GM23338 (cell line): ENCODE measurements around the gene WFDC8. TPM values are rescaled to one million over a fixed set of nuclear protein-coding genes. Genes with fewer than 3 reads are reported as not detected.

Experiments
- ATAC-seq: fragments of 200-7000 bp; cut with Tn5 transposase; 3 replicates; pipeline ENCODE4 v1.9.1; 2020
- DNase-seq: peaks from one replicate; pipeline ENCODE4 v3.0.0-alpha.2; 2015; ENCODE audit warnings: low spot score
- H2AFZ ChIP-seq: fragments of 200-600 bp; sonication (generic); 2 replicates; pipeline ENCODE4 v1.8.0; 2016; ENCODE audit warnings: antibody characterized with exemption, mild to moderate bottlenecking, moderate library complexity
- H3F3A ChIP-seq: fragments of 200-600 bp; sonication (generic); replicated peaks from 2 replicates; pipeline ENCODE4 v1.8.0; 2017; ENCODE audit warnings: antibody characterized with exemption, mixed run types, low read depth
- H3K27ac ChIP-seq: fragments of 200-600 bp; sonication (generic); 2 replicates; pipeline ENCODE4 v1.6.1; 2016; ENCODE audit warnings: low read depth
- H3K27me3 ChIP-seq: fragments of 200-600 bp; sonication (generic); 2 replicates; pipeline ENCODE4 v1.8.0; 2016; ENCODE audit warnings: mild to moderate bottlenecking, mixed run types, moderate library complexity; ENCODE audit not compliant: insufficient read depth
- H3K36me3 ChIP-seq: fragments of 200-600 bp; sonication (generic); 2 replicates; pipeline ENCODE4 v1.8.0; 2016; ENCODE audit warnings: mild to moderate bottlenecking; ENCODE audit not compliant: insufficient read depth
- H3K4me1 ChIP-seq: fragments of 200-600 bp; sonication (generic); 2 replicates; pipeline ENCODE4 v1.8.0; 2016; ENCODE audit warnings: mild to moderate bottlenecking, moderate library complexity; ENCODE audit not compliant: insufficient read depth
- H3K4me2 ChIP-seq: fragments of 200-600 bp; sonication (generic); 2 replicates; pipeline ENCODE4 v1.7.1; 2017; ENCODE audit warnings: mixed run types
- H3K4me3 ChIP-seq: fragments of 200-600 bp; sonication (generic); 2 replicates; pipeline ENCODE4 v1.6.1; 2016; ENCODE audit warnings: mixed run types
- H3K79me2 ChIP-seq: fragments of 200-600 bp; sonication (generic); replicated peaks from 2 replicates; pipeline ENCODE4 v1.8.0; 2017; ENCODE audit warnings: mild to moderate bottlenecking; ENCODE audit not compliant: insufficient read depth
- H3K9me2 ChIP-seq: fragments of 200-600 bp; sonication (generic); 2 replicates; pipeline ENCODE4 v1.8.0; 2017; ENCODE audit not compliant: insufficient read depth
- H4K20me1 ChIP-seq: fragments of 200-600 bp; sonication (generic); replicated peaks from 2 replicates; pipeline ENCODE4 v1.8.0; 2017; ENCODE audit warnings: mild to moderate bottlenecking; ENCODE audit not compliant: insufficient read depth
- H3K27ac Mint-ChIP-seq: 2 replicates; pipeline ENCODE4 v1.8.0; 2020; ENCODE audit warnings: inconsistent platforms, mild to moderate bottlenecking, moderate library complexity, mixed read lengths
- H3K27me3 Mint-ChIP-seq: 3 replicates; pipeline ENCODE4 v1.8.0; 2022; ENCODE audit warnings: low read depth, mild to moderate bottlenecking, moderate library complexity, mixed read lengths, inconsistent platforms; ENCODE audit not compliant: insufficient read depth, poor library complexity
- H3K36me3 Mint-ChIP-seq: 3 replicates; pipeline ENCODE4 v1.8.0; 2021; ENCODE audit warnings: low read depth, mild to moderate bottlenecking, inconsistent platforms, moderate library complexity, mixed read lengths
- H3K4me1 Mint-ChIP-seq: 3 replicates; pipeline ENCODE4 v1.8.0; 2020; ENCODE audit warnings: mild to moderate bottlenecking, inconsistent platforms, mixed read lengths
- H3K4me3 Mint-ChIP-seq: 3 replicates; pipeline ENCODE4 v1.8.0; 2021; ENCODE audit warnings: moderate library complexity, mild to moderate bottlenecking, inconsistent platforms, mixed read lengths
- H3K9me3 Mint-ChIP-seq: 3 replicates; pipeline ENCODE4 v1.8.0; 2020; ENCODE audit warnings: moderate library complexity, mild to moderate bottlenecking, inconsistent platforms, mixed read lengths
- CTCF ChIP-seq, 2 experiments: fragments of 200-600 bp in 1 of 2; sonication (generic) in 1 of 2; conservative IDR thresholded peaks; 2 replicates each; pipeline versions ENCODE4 v1.5.1 to v1.6.1; 2016 to 2017; ENCODE audit warnings: antibody characterized with exemption in 2 of 2, low read depth in 2 of 2, mild to moderate bottlenecking in 2 of 2, moderate library complexity in 1 of 2
- ETS1 ChIP-seq: IDR thresholded peaks from 2 replicates; pipeline ENCODE4 v1.6.1; 2016; ENCODE audit warnings: antibody characterized with exemption
- POLR2AphosphoS5 ChIP-seq: IDR thresholded peaks from 2 replicates; pipeline ENCODE4 v1.6.1; 2016; ENCODE audit warnings: antibody characterized with exemption, low read depth
- REST ChIP-seq: IDR thresholded peaks from one replicate; pipeline ENCODE4 v1.6.1; 2018; ENCODE audit warnings: antibody characterized with exemption; ENCODE audit not compliant: unreplicated experiment
- STAT1 ChIP-seq: IDR thresholded peaks from one replicate; pipeline ENCODE4 v1.6.1; 2016; ENCODE audit warnings: antibody characterized with exemption; ENCODE audit not compliant: unreplicated experiment
- ZNF331 ChIP-seq: fragments of 250-450 bp; sonication (Bioruptor Pico); IDR thresholded peaks from 2 replicates; pipeline ENCODE4 v1.5.0; 2020; ENCODE audit warnings: low read depth, mild to moderate bottlenecking, moderate library complexity
- polyA plus RNA-seq: library from polyadenylated mRNA; unstranded; fragments of >200 nt; fragmentation: Nextera tagmentation; extraction: Ambion mirVana; gene quantifications from 2 replicates; pipeline ENCODE4 v1.2.1, GENCODE V29; 2016
- total RNA-seq: library from RNA; depleted of rRNA; stranded (reverse); fragments of >200 nt; shearing (Covaris generic); gene quantifications from 2 replicates; pipeline ENCODE4 v1.2.3, GENCODE V29; 2014

Gene WFDC8
- total and polyA plus RNA-seq, 2 experiments from 2014 or later, result 0.23 TPM; not detected in 1

- H3K27me3 Mint-ChIP-seq, result no peaks in the 10 kb centered on the region
- H2AFZ ChIP-seq, result no peak within 1 kb of the TSS
- no peak within 1 kb of the TSS for H3K27ac Mint-ChIP-seq
- H3K36me3 ChIP-seq, result no peaks in the 10 kb centered on the region
- no peak within 1 kb of the TSS for H3K27ac ChIP-seq
- no peaks in the 10 kb centered on the region for H3F3A ChIP-seq
- ATAC-seq (no peak), DNase-seq (no peak)
- no peaks in the 10 kb centered on the region for H3K27me3 ChIP-seq
- H3K4me2 ChIP-seq, result no peak within 1 kb of the TSS
- H4K20me1 ChIP-seq, result no peaks in the 10 kb centered on the region
- no peaks in the 10 kb centered on the region; the same call in 2 of the 3 replicates for H3K4me1 Mint-ChIP-seq
- H3K4me3 Mint-ChIP-seq, result no peak within 1 kb of the TSS
- no peak within 1 kb of the TSS for H3K4me3 ChIP-seq
- no peaks in the 10 kb centered on the region for H3K79me2 ChIP-seq
- no peaks in the 10 kb centered on the region for H3K9me3 Mint-ChIP-seq
- TF ChIP-seq ETS1, result no peak
- no peak for TF ChIP-seq CTCF (conservative IDR thresholded peaks at IDR 0.05; ENCODE audit: low read depth in 2 of 2)
- TF ChIP-seq REST, result no peak
- TF ChIP-seq POLR2AphosphoS5, result no peak
- no peak for TF ChIP-seq STAT1
- no peaks in the 10 kb centered on the region for H3K36me3 Mint-ChIP-seq
- H3K9me2 ChIP-seq, result peaks cover 6% of the 10 kb centered on the region; the same call in 1 of the 2 replicates
- no peaks in the 10 kb centered on the region for H3K4me1 ChIP-seq
These were observed 39.7 kb downstream of the WFDC8 start, which contains the start of gene WFDC6 for GRCh38 chr20:45539382-45539781. TSS of gene WFDC6 (minus strand) at chr20:45539482. CDS start at chr20:45539407, 75 bp downstream.

- no peaks in the 10 kb centered on the region for H3K4me1 ChIP-seq
- no peak overlapping the region for H3K4me2 ChIP-seq
- DNase-seq, result peak; percentile 72
- no peaks in the 10 kb centered on the region for H3K9me3 Mint-ChIP-seq
- H3K4me3 Mint-ChIP-seq, result no peak overlapping the region
- no peak overlapping the region for H3K27ac ChIP-seq
- H3K27me3 Mint-ChIP-seq, result no peaks in the 10 kb centered on the region
- no peak overlapping the region for H2AFZ ChIP-seq
- H3K27me3 ChIP-seq, result no peaks in the 10 kb centered on the region
- peak; percentile 84 for ATAC-seq
- H3K36me3 ChIP-seq, result no peaks in the 10 kb centered on the region
- no peaks in the 10 kb centered on the region for H3K36me3 Mint-ChIP-seq
- H3K79me2 ChIP-seq, result no peaks in the 10 kb centered on the region
- TF ChIP-seq CTCF (conservative IDR thresholded peaks at IDR 0.05; ENCODE audit: low read depth in 2 of 2), result peak; percentile 62 to 65
- TF ChIP-seq ZNF331 (CRISPR knock-in tag), result no peak
- no peak overlapping the region for H3K4me3 ChIP-seq
- no peak overlapping the region for H3K27ac Mint-ChIP-seq
- H4K20me1 ChIP-seq, result no peaks in the 10 kb centered on the region
- H3K4me1 Mint-ChIP-seq, result no peaks in the 10 kb centered on the region; the same call in 2 of the 3 replicates
- H3F3A ChIP-seq, result no peaks in the 10 kb centered on the region
- peaks cover 6% of the 10 kb centered on the region; the same call in 1 of the 2 replicates for H3K9me2 ChIP-seq
These were observed 40.8 kb downstream of the WFDC8 start for GRCh38 chr20:45538209-45538799.
